T-helper 2 cell (primary cell): ENCODE data around the gene CAMK2D.

Source experiments
- DNase-seq, 5 experiments: peaks; one replicate each; pipeline versions ENCODE4 v3.0.0 to v3.0.0-alpha.2; 2012 to 2022

CAMK2D gene

DNA sequence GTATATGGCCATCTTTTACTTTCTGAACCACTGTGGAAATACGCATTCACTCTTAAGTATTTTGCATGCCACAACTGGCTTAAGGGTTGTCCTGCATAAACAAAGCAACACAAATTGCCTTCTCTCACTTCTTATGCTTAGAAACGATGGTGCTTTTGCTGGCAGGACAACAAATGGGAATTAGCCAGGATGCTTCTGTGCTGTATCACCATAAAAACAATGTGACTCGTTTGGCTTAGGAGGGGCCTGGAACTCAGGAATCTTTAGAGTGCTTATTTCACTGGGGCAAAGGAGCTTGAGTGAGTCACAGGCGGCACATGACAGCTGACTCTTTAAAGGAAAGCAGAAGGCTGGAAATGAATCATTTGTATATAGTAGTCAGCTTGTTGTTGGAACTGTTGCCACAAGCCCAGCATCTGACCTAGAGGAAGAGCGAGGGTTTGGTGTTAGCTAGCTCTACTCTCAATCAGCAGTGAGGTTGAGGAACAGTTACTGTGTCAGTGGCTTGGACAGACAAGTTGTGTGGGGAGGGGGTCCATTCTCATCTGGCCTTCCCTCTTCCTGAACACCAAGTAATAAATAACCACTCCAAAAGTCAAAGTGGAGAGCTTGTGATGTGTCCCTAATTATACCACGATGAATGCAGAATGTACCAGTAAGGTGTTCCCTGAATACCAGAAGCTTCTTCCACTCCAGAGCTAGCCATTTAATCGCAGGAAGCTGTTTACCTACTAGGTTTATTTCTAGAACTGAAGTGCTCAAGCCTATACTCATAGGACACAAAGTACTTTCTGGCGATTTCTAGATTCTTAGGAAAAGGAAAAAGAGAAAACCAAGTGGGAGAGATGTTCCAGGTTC lies 293.1 kb downstream of the CAMK2D start:
- peak in 1 of 5 experiments; percentile 34 for DNase-seq

DNA sequence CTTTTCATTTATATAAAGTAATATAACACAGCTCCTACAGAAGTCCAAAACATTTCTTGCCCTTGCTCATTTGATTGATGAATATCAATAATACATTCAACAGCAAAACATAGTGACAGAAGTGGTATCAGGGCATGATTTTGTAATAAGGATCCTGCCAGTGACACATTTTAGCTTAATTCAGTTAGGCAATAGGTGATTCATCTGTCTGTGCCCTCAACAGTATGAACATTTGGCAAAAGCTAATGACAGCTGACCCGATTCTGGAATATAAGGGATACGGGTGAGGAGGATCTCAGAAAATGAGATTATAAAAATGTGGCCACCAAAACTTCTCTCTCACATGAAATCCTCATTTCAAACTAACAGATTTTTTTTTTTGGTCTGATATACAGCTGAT lies 294.0 kb downstream of the CAMK2D start:
- DNase-seq: no peak

DNA sequence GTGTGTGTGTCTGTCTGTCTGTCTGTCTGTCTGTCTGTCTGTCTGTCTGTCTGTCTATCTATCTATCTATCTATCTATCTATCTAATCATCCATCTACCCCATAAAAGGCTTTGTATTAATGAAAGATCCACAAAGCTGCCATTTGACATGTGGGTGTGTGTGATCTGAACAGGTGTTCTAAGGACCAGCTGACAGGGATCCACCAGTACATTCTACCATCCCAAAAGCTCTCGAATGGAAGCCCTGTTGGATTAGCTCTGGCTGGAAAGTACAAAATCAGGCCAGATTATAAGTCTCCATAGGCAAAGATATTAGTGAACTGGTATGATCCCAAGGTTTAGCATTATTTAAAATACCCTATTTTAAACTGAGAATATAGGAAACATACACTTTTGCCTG lies 299.3 kb downstream of the CAMK2D start:
- DNase-seq: no peak

DNA sequence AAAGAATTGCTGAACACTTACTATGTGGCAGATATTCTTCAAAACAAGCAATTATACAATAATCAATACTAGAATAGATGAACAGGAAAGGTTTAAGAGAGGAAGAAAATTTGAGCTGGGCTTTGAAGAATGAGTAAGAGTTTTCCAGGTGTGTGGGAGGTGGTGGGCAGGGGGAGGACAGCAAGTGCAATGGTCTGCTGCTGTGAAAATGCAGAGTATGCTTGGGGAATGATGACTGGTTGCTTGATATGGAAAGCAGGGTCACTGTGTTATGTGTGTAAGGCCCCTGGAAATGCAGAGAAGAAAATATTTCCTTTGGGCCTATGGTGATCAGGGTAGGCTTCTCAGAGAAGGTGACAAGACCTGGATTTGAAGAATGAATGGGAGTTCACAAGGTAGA lies 300.3 kb downstream of the CAMK2D start:
- DNase-seq: no peak

DNA sequence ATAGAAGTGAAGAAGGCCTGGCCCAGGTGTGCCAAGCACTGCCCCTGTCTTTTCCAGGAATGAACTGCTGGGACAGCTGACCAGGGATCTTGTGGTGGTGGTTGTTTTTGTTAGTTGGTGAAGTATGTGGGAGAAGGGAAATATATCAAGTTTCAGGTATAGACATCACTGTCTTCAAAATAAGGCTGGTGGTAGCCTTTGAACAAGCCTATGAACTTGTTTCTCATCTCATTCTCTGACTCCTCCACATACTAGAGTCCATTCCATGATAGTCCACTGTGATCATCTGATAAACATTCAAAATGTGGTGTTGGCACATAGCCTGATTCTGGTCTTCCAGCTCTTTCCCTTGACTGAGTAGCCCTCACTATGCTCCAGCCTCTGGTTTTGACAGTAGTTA lies 303.7 kb downstream of the CAMK2D start:
- no peak for DNase-seq

DNA sequence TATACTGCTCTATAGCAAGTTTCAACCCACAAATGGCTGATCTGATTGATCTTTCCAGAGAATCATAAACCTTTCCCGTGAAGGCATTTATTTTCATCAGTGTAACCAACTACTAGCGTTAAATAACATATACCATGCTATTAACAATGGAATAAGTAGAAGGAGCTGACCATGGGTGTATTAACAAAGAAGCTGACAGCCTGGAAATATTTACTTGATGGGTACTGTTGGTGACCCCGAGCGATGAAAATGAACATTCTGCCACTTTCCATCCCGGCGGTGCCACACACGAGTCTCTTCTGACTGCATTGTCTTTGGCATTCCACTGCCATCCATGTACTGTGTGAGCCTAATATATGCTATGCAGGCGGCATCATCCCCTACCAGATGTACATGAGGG lies 304.4 kb downstream of the CAMK2D start:
- no peak for DNase-seq

DNA sequence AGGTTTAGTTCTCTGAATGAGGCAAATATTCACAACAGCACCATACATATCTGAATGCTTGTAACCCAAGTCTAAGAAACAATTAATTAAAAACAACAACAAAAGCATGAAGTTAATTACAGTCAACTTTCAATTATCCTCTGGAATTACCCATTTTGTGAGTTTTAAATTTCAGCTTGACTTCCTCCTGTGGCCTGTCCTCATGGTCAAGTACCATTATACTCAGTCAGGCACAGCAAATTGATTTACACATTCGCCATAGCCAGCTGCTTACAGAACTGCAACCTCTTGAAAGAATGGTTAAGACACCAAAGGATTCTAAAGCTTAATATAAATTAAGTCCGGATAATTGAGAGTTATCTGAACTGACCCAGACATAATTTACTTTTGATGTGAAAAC lies 306.5 kb downstream of the CAMK2D start:
- DNase-seq: no peak

DNA sequence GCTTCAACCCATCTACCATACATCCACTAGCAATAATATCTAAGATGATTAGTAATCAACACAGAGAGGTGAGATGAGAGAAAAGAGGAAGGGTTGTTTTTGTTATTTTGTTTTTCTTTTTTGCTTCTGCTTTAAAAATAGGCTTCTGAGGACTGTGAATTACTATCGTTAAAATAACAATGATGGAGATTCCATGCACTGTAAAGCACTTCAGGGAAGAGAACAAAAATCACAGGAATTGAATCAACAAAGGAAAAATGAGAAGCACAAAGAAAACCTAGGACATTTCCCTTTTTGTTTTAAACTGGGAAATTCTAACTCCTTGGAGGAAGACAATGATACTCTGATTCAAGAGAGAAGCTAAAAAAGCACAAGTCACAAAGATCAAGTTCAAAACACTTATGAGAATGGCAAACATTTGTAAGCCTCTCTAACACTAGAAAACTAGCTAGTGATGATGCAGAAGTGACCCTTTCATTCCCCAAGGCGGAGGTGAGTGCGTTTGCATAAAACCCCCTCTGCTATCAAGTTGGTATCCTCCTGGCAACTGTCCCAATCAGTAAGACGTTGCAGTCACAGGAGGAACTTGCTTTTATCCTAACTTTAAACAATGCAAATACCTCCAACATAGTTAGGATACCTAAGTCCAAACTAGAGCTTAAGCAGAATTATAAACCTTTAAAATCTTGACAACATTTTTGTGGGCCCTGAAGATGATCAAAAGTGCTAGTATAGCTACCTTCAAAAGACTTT lies 308.5 kb downstream of the CAMK2D start:
- no peak for DNase-seq

DNA sequence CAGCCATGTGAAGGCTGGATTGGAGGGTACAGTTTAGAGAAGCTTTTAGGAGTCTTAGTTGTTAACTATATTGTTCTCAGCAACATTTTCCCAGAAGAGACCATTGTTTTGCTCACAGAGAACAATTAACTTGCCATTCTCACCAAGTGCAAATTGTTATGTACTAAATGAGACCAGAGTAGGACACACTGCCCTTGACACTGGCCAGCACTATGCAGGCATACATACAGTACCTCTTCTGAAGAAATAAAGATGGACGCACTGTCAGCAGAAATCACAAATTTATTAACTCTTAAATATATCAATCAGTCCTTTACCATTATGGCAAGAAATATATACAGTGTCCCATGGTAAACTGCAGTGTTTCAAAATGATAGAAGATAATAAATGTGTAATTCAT lies 309.4 kb downstream of the CAMK2D start:
- no peak for DNase-seq

DNA sequence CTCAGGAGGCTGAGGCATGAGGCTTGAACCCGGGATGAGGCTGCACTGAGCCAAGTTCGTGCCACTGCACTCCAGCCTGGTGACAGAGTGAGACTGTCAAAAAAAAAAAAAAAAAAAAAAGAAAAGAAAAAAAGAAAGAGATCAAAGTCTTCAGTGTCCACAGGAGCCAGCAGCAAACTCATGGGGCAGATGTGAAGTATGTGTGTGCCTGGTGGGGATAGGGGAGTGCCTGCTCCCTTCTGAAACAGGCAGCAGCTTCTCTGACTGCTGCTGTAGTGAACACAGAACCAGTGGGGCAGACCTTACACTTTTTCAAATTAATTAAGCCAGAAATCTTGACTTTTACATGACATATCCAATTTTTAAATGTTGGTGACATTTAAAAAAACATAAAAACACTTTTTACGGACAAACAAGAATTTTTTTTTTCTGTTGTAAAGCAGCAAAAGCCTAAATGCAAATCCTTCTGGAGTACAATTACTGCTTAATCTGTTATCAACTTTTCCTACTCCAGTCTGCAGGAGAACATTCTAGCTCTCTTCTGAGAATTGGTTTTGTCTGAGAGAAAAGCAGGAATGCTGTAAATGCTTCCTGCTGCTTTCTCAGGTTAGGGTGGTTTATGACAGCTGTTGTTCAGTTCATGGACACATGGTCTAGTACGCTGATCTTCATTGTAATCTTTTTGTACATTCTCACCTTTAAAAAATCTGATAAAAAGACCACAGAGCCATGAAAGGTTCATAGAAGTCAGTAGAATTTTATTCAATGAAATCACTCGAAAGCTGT lies 311.1 kb downstream of the CAMK2D start:
- DNase-seq: no peak

DNA sequence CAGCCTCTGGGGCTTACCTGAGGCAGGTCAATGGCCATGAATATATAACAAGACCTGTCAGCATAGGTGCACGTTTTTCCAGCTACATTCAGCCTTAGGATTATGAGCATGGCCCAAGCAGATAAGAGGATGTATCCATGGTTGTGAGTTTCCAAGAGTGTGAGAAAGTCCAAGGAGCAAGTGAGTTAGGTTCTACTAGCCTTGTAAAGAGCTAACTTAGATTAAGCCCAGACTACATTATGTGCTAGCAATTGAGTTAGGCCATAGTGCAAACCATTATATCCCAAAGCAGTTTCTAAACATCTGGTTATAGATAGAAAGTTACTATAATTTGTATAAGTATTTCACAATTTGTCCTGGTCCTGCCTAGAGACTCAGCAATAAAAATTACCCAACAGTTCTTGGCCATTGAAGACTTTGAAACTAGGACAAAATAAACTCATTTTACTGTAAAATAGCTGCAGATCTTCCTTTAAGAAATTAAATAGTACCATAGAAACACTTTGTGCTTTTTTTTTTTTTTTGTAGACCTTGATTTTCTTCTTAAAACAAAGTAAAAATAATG lies 312.0 kb downstream of the CAMK2D start:
- DNase-seq: no peak

DNA sequence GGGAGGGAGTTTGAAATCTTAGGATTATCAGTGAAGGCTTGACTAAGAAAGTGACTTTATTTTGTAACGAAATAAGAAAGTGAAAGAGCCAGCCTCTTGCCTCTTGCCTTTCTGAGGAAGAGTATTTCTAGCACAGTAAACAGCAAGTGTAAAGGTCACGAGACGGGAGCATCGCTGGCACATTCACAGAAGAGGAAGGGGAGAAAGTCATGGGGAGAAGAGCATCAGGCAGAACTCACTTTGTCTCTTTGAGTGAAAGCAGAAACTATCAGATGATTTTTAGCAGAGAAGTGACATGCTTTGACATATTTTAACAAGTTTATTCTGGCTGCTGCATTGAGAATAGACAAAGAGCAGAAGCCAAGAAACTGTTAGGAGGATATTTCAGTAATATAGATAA lies 313.8 kb downstream of the CAMK2D start:
- DNase-seq: peak in 1 of 5 experiments; percentile 37

GRCh38 chr4:113447061-113447460 lies 314.5 kb downstream of the CAMK2D start:
- no peak for DNase-seq

GRCh38 chr4:113446019-113446418 lies 315.5 kb downstream of the CAMK2D start:
- no peak for DNase-seq

- no peak for DNase-seq
These were observed 316.3 kb downstream of the CAMK2D start for GRCh38 chr4:113445286-113445685.

GRCh38 chr4:113444386-113444785 lies 317.2 kb downstream of the CAMK2D start:
- no peak for DNase-seq

GRCh38 chr4:113442826-113443225 lies 318.7 kb downstream of the CAMK2D start:
- no peak for DNase-seq

GRCh38 chr4:113440371-113440770 lies 321.2 kb downstream of the CAMK2D start:
- DNase-seq: no peak

GRCh38 chr4:113438596-113438995 lies 322.9 kb downstream of the CAMK2D start:
- DNase-seq: no peak

GRCh38 chr4:113437129-113437528 lies 324.4 kb downstream of the CAMK2D start:
- no peak for DNase-seq

DNA sequence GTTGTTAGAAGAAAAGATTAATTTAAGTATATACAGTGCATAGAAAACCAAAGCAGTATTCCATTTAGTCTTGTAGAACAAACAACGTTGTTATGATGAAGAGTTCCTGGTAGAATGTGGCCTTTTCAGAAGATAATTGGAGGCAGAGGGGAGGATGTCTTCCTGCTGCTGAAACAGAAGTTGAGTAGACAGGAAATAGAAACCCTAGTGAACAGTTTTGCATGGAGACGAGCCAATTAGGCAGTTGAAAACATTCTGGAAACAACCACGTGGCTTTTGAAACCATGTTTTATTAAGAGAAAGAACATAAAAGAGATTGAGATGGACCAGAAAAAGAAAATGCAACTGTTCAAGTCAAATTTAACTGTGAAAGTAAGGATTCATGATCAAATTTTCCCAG lies 325.2 kb downstream of the CAMK2D start:
- peak in 1 of 5 experiments; percentile 8 for DNase-seq

DNA sequence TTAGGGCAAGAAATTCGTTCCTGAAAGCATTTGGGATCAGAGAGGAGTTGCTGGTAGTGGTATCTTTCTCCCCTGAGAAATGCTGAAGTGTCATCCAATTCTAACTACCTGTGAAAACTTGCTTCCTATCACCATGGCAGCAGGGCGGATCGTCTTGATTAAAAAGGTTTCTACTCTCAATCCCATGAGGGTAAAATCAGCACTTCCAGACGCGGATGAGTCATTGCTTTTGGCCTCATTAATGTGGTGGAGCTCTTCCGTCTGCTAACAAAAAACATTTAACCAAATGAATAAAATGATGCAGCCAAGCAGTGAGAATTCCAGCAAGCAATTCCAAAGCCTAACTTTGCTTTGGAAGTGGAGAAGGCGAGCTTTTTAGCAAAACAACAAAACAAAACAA lies 325.6 kb downstream of the CAMK2D start:
- no peak for DNase-seq

GRCh38 chr4:113434247-113434587 lies 327.3 kb downstream of the CAMK2D start:
- DNase-seq: no peak
